HG03442 (cell line): Measurements from ENCODE around the gene ZNF25.
"Not testable (repeated sequence)": the region's sequence is repeated elsewhere in the genome, so short reads cannot be mapped to it uniquely, and the experiment has no call there.

ENCODE experiments used
- ATAC-seq: cut with Tn5 transposase; IDR thresholded peaks from one replicate; pipeline ENCODE4 v1.9.1; 2021; ENCODE audit warnings: mild to moderate bottlenecking, moderate library complexity; ENCODE audit not compliant: unreplicated experiment

The ZNF25 gene

GRCh38 chr10:37948210-37948609 is 28.2 kb downstream of the ZNF25 start:
- no peak for ATAC-seq

- ATAC-seq = no peak
Measured at GRCh38 chr10:37947526-37947925, 28.9 kb downstream of the ZNF25 start.

GRCh38 chr10:37937864-37938263 is 38.6 kb downstream of the ZNF25 start:
- ATAC-seq = no peak

GRCh38 chr10:37934791-37935190 is 41.7 kb downstream of the ZNF25 start:
- ATAC-seq = no peak

- no peak for ATAC-seq
Measured at GRCh38 chr10:37930423-37930822, 46.0 kb downstream of the ZNF25 start.

GRCh38 chr10:37908165-37908564 is 68.3 kb downstream of the ZNF25 start:
- not testable (repeated sequence) for ATAC-seq

- ATAC-seq = no peak
Measured at GRCh38 chr10:37906382-37906781, 70.1 kb downstream of the ZNF25 start.
